Neuronal stem cell (in vitro differentiated cells): ENCODE results near the gene FAHD1.

Experiments used
- DNase-seq: peaks from one replicate; pipeline ENCODE4 v3.0.0-alpha.2; 2013; ENCODE audit warnings: low spot score
- H2AFZ ChIP-seq: one replicate; pipeline ENCODE4 v1.6.1; 2013; ENCODE audit warnings: mild to moderate bottlenecking, low read length, inconsistent platforms
- H2AK5ac ChIP-seq: 2 replicates; pipeline ENCODE4 v1.6.1; 2013; ENCODE audit warnings: low read depth, mild to moderate bottlenecking, inconsistent platforms, low read length, moderate library complexity, mixed read lengths
- H2BK120ac ChIP-seq: 2 replicates; pipeline ENCODE4 v1.6.1; 2013; ENCODE audit warnings: low read depth, mild to moderate bottlenecking, inconsistent platforms, low read length, moderate library complexity, mixed read lengths
- H2BK12ac ChIP-seq: one replicate; pipeline ENCODE4 v1.6.1; 2013; ENCODE audit warnings: low read length, inconsistent platforms
- H2BK15ac ChIP-seq: 2 replicates; pipeline ENCODE4 v1.6.1; 2013; ENCODE audit warnings: mild to moderate bottlenecking, low read length, inconsistent platforms, mixed read lengths
- H2BK5ac ChIP-seq: one replicate; pipeline ENCODE4 v1.6.1; 2013; ENCODE audit warnings: inconsistent platforms, mild to moderate bottlenecking, low read length, moderate library complexity
- H3K14ac ChIP-seq: one replicate; pipeline ENCODE4 v1.6.1; 2013; ENCODE audit warnings: low read length, inconsistent platforms
- H3K18ac ChIP-seq: 2 replicates; pipeline ENCODE4 v1.6.1; 2013; ENCODE audit warnings: low read length, inconsistent platforms
- H3K23ac ChIP-seq: 2 replicates; pipeline ENCODE4 v1.6.1; 2013; ENCODE audit warnings: low read depth, mild to moderate bottlenecking, mixed read lengths, low read length, inconsistent platforms; ENCODE audit not compliant: poor library complexity
- H3K27ac ChIP-seq: replicated peaks from 3 replicates; pipeline ENCODE4 v1.5.1; 2013; ENCODE audit warnings: low read length, inconsistent platforms
- H3K27me3 ChIP-seq, 3 experiments: 2 replicates each; pipeline ENCODE4 v1.6.1; 2013; ENCODE audit warnings: low read length in 3 of 3, mild to moderate bottlenecking in 2 of 3, inconsistent platforms in 1 of 3, low read depth in 1 of 3, mixed read lengths in 1 of 3, moderate library complexity in 1 of 3; ENCODE audit not compliant: control insufficient read depth in 3 of 3, insufficient read depth in 3 of 3
- H3K36me3 ChIP-seq, 2 donors: replicated peaks in 1 of 2; 2 replicates each; pipeline ENCODE4 v1.6.1; 2013; ENCODE audit warnings: low read length in 2 of 2; ENCODE audit not compliant: control insufficient read depth in 2 of 2, insufficient read depth in 2 of 2
- H3K4ac ChIP-seq: 2 replicates; pipeline ENCODE4 v1.6.1; 2013; ENCODE audit warnings: inconsistent platforms, mild to moderate bottlenecking, low read length, moderate library complexity
- H3K4me1 ChIP-seq, 2 donors: 1 replicate in 1 of 2; 2 replicates in 1 of 2; pipeline ENCODE4 v1.6.1; 2013; ENCODE audit warnings: low read length in 2 of 2, low read depth in 1 of 2; ENCODE audit not compliant: control insufficient read depth in 2 of 2, insufficient read depth in 1 of 2
- H3K4me2 ChIP-seq: one replicate; pipeline ENCODE4 v1.6.1; 2013; ENCODE audit warnings: mild to moderate bottlenecking, low read length, inconsistent platforms; ENCODE audit not compliant: insufficient read depth, poor library complexity, severe bottlenecking
- H3K4me3 ChIP-seq, 2 donors: 2 replicates each; pipeline ENCODE4 v1.5.1; 2013; ENCODE audit warnings: low read length in 2 of 2, mild to moderate bottlenecking in 2 of 2, inconsistent platforms in 1 of 2, moderate library complexity in 1 of 2
- H3K79me1 ChIP-seq: one replicate; pipeline ENCODE4 v1.6.1; 2013; ENCODE audit warnings: low read depth, mild to moderate bottlenecking, inconsistent platforms, low read length, moderate library complexity
- H3K9ac ChIP-seq: one replicate; pipeline ENCODE4 v1.6.1; 2013; ENCODE audit warnings: mild to moderate bottlenecking, low read depth, low read length, inconsistent platforms; ENCODE audit not compliant: poor library complexity
- H3K9me3 ChIP-seq, 2 donors: replicated peaks in 1 of 2; 2 replicates each; pipeline versions ENCODE3 to v1.6.1; 2013; ENCODE audit warnings: low read length in 2 of 2, mild to moderate bottlenecking in 2 of 2, inconsistent platforms in 1 of 2, low read depth in 1 of 2, mixed read lengths in 1 of 2, moderate library complexity in 1 of 2; ENCODE audit not compliant: control insufficient read depth in 2 of 2, insufficient read depth in 1 of 2
- H4K8ac ChIP-seq: one replicate; pipeline ENCODE4 v1.6.1; 2013; ENCODE audit warnings: low read depth, mild to moderate bottlenecking, inconsistent platforms, low read length, moderate library complexity
- H4K91ac ChIP-seq: one replicate; pipeline ENCODE4 v1.6.1; 2013; ENCODE audit warnings: low read length, low read depth, mild to moderate bottlenecking, inconsistent platforms; ENCODE audit not compliant: poor library complexity
- WGBS, 2 donors: extraction: QIAGEN DNeasy Blood & Tissue Kit; methylation state at CpG; one replicate each; pipeline ENCODE4 v1.1.7; 2013; ENCODE audit warnings: missing lambda C conversion rate in 2 of 2, mixed read lengths in 1 of 2; ENCODE audit not compliant: insufficient read length in 2 of 2, insufficient replicate concordance in 1 of 2; ENCODE audit errors: extremely low coverage in 2 of 2; 5-methylcytosine and 5-hydroxymethylcytosine counted together

Gene FAHD1

DNA sequence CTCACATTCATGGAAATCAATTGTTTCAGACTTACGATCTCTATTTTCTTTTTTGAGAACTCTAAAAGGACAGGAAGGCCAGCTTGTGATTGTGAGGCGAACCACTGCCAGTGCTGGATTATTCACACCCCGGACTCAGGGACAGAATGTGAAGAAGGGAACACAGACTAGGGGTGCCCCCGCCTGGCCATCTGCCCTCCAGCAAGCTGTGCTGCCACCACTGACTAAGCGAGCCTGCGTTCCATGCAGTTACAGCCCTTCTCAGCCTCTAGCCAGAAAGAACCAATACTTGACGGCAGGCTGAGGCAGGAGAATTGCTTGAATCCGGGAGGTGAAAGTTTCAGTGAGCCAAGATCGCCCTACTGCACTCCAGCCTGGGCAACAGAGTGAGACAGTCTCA is 3.2 kb upstream of the FAHD1 start:
- Histone ChIP-seq H3K23ac (no peak overlapping the region), H4K8ac (no peak overlapping the region), H2AFZ (no peak overlapping the region), H3K14ac (no peak overlapping the region), H2BK15ac (no peak overlapping the region), H3K18ac (no peak overlapping the region), H2BK12ac (no peak overlapping the region), H3K36me3 (peaks cover 10 to 26% of the 10 kb centered on the region in 2 donors), H3K4ac (no peak overlapping the region), H4K91ac (no peak overlapping the region), H2BK5ac (no peak overlapping the region), H3K79me1 (peaks cover 16% of the 10 kb centered on the region), H2AK5ac (no peak overlapping the region), H2BK120ac (no peak overlapping the region), H3K27ac (no peak overlapping the region), H3K27me3 (no peaks in the 10 kb centered on the region), H3K9me3 (no peaks in the 10 kb centered on the region), H3K9ac (no peak overlapping the region), H3K4me2 (no peak overlapping the region), H3K4me1 (peaks cover 0 to 10% of the 10 kb centered on the region in 2 donors), H3K4me3 (no peak overlapping the region)
- DNase-seq: no peak
- no CpG with 5 or more reads among the region's 9 CpGs for WGBS, 2 donors

- Histone ChIP-seq H3K18ac (no peak overlapping the region), H3K4me1 (peaks cover 0 to 10% of the 10 kb centered on the region in 2 donors), H2BK12ac (no peak overlapping the region), H3K79me1 (peaks cover 18% of the 10 kb centered on the region), H2AK5ac (peak overlapping the region; percentile 14), H3K14ac (no peak overlapping the region), H3K4me3 (peak overlapping the region; percentile 95 to 97), H3K23ac (no peak overlapping the region), H2BK15ac (no peak overlapping the region), H3K36me3 (peaks cover 15 to 35% of the 10 kb centered on the region in 2 donors), H3K9ac (no peak overlapping the region), H4K8ac (no peak overlapping the region), H4K91ac (no peak overlapping the region), H2AFZ (no peak overlapping the region), H3K4ac (no peak overlapping the region), H3K9me3 (no peaks in the 10 kb centered on the region), H2BK5ac (no peak overlapping the region), H3K4me2 (no peak overlapping the region), H3K27ac (no peak overlapping the region), H2BK120ac (no peak overlapping the region), H3K27me3 (no peaks in the 10 kb centered on the region)
- DNase-seq: no peak
- no CpG with 5 or more reads among the region's 15 CpGs for WGBS, 2 donors
Measured at GRCh38 chr16:1825381-1825863, 1.6 kb upstream of the FAHD1 start.

GRCh38 chr16:1825864-1826690 is 929 bp upstream of the FAHD1 start:
- H3K14ac ChIP-seq: no peak overlapping the region
- peaks cover 11 to 38% of the 10 kb centered on the region in 2 donors for H3K36me3 ChIP-seq
- no peak overlapping the region for H2BK12ac ChIP-seq
- no peak overlapping the region for H3K27ac ChIP-seq
- H3K4ac ChIP-seq: no peak overlapping the region
- H3K4me1 ChIP-seq: peaks cover 0 to 10% of the 10 kb centered on the region in 2 donors
- H2BK120ac ChIP-seq: no peak overlapping the region
- H4K91ac ChIP-seq: no peak overlapping the region
- H2AK5ac ChIP-seq: no peak overlapping the region
- H3K18ac ChIP-seq: peak overlapping the region; percentile 38
- DNase-seq: no peak
- H2BK5ac ChIP-seq: no peak overlapping the region
- peak overlapping the region; percentile 94 for H3K23ac ChIP-seq
- peak overlapping the region; percentile 65 for H4K8ac ChIP-seq
- peak overlapping the region; percentile 99 for H2AFZ ChIP-seq
- H2BK15ac ChIP-seq: no peak overlapping the region
- peak overlapping the region; percentile 95 to 97 for H3K4me3 ChIP-seq
- H3K4me2 ChIP-seq: peak overlapping the region; percentile 87
- H3K9me3 ChIP-seq: no peaks in the 10 kb centered on the region
- no peaks in the 10 kb centered on the region for H3K27me3 ChIP-seq
- peaks cover 18% of the 10 kb centered on the region for H3K79me1 ChIP-seq
- H3K9ac ChIP-seq: peak overlapping the region; percentile 90
- WGBS, 2 donors: no CpG with 5 or more reads among the region's 96 CpGs

DNA sequence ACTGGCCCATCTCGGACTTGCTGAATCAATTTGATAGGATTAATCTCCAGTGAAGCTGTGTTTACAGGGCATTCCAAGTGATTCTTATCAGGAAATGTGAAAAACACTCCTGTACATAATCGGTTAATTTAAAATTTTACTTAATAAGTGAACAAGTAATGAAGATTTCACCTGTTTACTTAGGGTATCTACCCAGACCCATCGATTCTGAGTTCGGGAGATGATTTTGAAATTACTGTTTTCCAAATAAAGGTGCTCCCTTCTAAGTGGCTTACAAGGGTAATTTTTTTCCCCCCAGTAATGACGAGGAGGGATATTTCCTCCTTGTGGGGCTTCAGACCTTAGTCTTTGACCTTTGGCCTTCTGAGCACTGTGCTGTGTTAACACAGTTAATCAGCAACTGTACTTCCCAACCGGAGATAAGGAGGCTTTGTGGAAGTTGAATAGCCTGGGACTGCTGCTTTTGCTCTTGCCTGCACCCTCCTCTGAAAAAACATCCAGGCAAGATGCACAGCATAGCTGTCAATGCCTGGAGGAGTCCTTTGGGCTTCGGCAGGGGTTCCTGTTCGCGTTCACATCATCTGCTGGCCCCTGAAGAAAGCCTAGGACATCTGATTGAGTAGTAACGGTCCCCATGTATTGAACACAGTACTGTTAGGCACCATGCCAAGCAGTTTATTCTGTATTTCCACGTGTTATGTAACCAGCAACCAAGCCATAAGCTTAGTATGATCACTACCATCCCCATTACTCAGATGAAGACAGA is 1.8 kb downstream of the FAHD1 start:
- H3K79me1 ChIP-seq: peaks cover 11% of the 10 kb centered on the region
- WGBS, 2 donors: no CpG with 5 or more reads among the region's 11 CpGs

More for the DNA sequence above, 1.8 kb downstream of the FAHD1 start:
- Histone ChIP-seq H4K91ac (no peak overlapping the region), H4K8ac (no peak overlapping the region), H3K4me3 (peak overlapping the region in 1 of 2 donors; percentile 97), H2BK12ac (no peak overlapping the region), H3K4ac (no peak overlapping the region), H2AK5ac (no peak overlapping the region), H2BK5ac (no peak overlapping the region), H3K9ac (no peak overlapping the region), H3K23ac (no peak overlapping the region), H2AFZ (no peak overlapping the region), H3K18ac (no peak overlapping the region), H3K27me3 (no peaks in the 10 kb centered on the region), H3K9me3 (no peaks in the 10 kb centered on the region), H2BK120ac (no peak overlapping the region), H2BK15ac (no peak overlapping the region), H3K4me1 (peaks cover 0 to 10% of the 10 kb centered on the region in 2 donors), H3K14ac (no peak overlapping the region), H3K36me3 (peaks cover 5 to 33% of the 10 kb centered on the region in 2 donors), H3K27ac (no peak overlapping the region), H3K4me2 (no peak overlapping the region)
- no peak for DNase-seq
